Measurements from ENCODE around the gene TDRD12. TPM values are rescaled to one million over a fixed set of nuclear protein-coding genes. Genes with fewer than 3 reads are reported as not detected.

TDRD12 gene
- total and polyA plus RNA-seq, 2 of the 13 experiments (the other 11 are each of a cell fraction or from before 2014, with no cell fraction given), result 0.03 to 0.40 TPM

GRCh38 chr19:32702010-32702409 lies 17.6 kb upstream of the TDRD12 start (continued):
- no peak for TF ChIP-seq THAP9 (CRISPR knock-in tag; IDR thresholded peaks at IDR 0.05; ENCODE audit: borderline replicate concordance)
- peak in 1 of 2 experiments; percentile 41; a peak in 1 of 4 replicates for TF ChIP-seq REST (IDR thresholded peaks at IDR 0.05; ENCODE audit: borderline replicate concordance in 1 of 2, low read depth in 1 of 2, low read length in 2 of 2)
- no peak for TF ChIP-seq ATF7-NPFF (CRISPR knock-in tag; IDR thresholded peaks at IDR 0.05; ENCODE audit: low read depth)
- no peak for TF ChIP-seq DDIT3 (CRISPR knock-in tag; IDR thresholded peaks at IDR 0.05)
- TF ChIP-seq ZHX1 (CRISPR knock-in tag; IDR thresholded peaks at IDR 0.05; ENCODE audit: low read depth), result no peak
- TF ChIP-seq IKZF4 (CRISPR knock-in tag; IDR thresholded peaks at IDR 0.05; ENCODE audit: borderline replicate concordance, low read depth, not compliant biosample characterization), result no peak
- TF ChIP-seq ZNF207 (IDR thresholded peaks at IDR 0.05; ENCODE audit: borderline replicate concordance), result no peak
- TF ChIP-seq ZNF704 (CRISPR knock-in tag; IDR thresholded peaks at IDR 0.05; ENCODE audit: borderline replicate concordance), result no peak
- TF ChIP-seq ZNF414 (CRISPR knock-in tag; IDR thresholded peaks at IDR 0.05), result no peak
- TF ChIP-seq CREM (IDR thresholded peaks at IDR 0.05), result peak; percentile 23; the same call in 1 of the 2 replicates
- no peak for TF ChIP-seq CREM (CRISPR knock-in tag; IDR thresholded peaks at IDR 0.05)
- TF ChIP-seq SETDB1 (CRISPR knock-in tag; IDR thresholded peaks at IDR 0.05; ENCODE audit: borderline replicate concordance), result no peak
- no peak for TF ChIP-seq PAWR (CRISPR knock-in tag; IDR thresholded peaks at IDR 0.05; ENCODE audit: borderline replicate concordance)
- no peak for TF ChIP-seq ZSCAN21 (CRISPR knock-in tag; IDR thresholded peaks at IDR 0.05; ENCODE audit: borderline replicate concordance)
- TF ChIP-seq KLF16 (CRISPR knock-in tag; IDR thresholded peaks at IDR 0.05), result no peak
- no peak for TF ChIP-seq ATF1 (CRISPR knock-in tag; IDR thresholded peaks at IDR 0.05)

Measured in HepG2 (cell line).